CD4-positive, alpha-beta T cell (primary cell): Measurements from ENCODE around the gene RGS12. TPM values are rescaled to one million over a fixed set of nuclear protein-coding genes. Genes with fewer than 3 reads are reported as not detected.

Experiments
- ATAC-seq: fragments of 200-7000 bp; cut with Tn5 transposase; one replicate; pipeline ENCODE4 v1.10.0; 2022; ENCODE audit warnings: mild to moderate bottlenecking; ENCODE audit not compliant: poor library complexity
- CTCF ChIA-PET: fragments of 350-600 bp; sonication (Branson Sonifier 250); formaldehyde crosslinking; loops from one replicate; lab custom pipeline; 2021; ENCODE audit warnings: antibody characterized with exemption, inconsistent platforms; lab: Charles Lee
- POLR2A ChIA-PET: fragments of 350-600 bp; sonication (Branson Sonifier 250); formaldehyde crosslinking; loops from one replicate; lab custom pipeline; 2021; ENCODE audit warnings: antibody characterized with exemption, inconsistent platforms; lab: Charles Lee
- DNase-seq, 14 experiments: peaks; one replicate each; pipeline ENCODE4 v3.0.0-alpha.2; 2013 to 2020; ENCODE audit warnings: mixed read lengths in 2 of 14
- H3K27ac ChIP-seq, 2 donors: one replicate each; pipeline versions ENCODE4 v1.5.1 to v1.7.0; 2013; ENCODE audit warnings: low read length in 2 of 2, low read depth in 1 of 2, mild to moderate bottlenecking in 1 of 2
- H3K27me3 ChIP-seq, 2 experiments: 1 replicate in 1 of 2; 2 replicates in 1 of 2; pipeline versions ENCODE4 v1.6.1 to v1.7.0; 2013; ENCODE audit warnings: low read length in 2 of 2, control low read depth in 1 of 2, mild to moderate bottlenecking in 1 of 2, moderate library complexity in 1 of 2; ENCODE audit not compliant: insufficient read depth in 2 of 2, control insufficient read depth in 1 of 2
- H3K36me3 ChIP-seq: one replicate; pipeline ENCODE4 v1.6.1; 2013; ENCODE audit warnings: low read length, control low read depth; ENCODE audit not compliant: insufficient read depth
- H3K4me1 ChIP-seq: one replicate; pipeline ENCODE4 v1.6.1; 2013; ENCODE audit warnings: low read length, control low read depth; ENCODE audit not compliant: insufficient read depth
- H3K4me3 ChIP-seq: one replicate; pipeline ENCODE4 v1.5.1; 2013; ENCODE audit warnings: mild to moderate bottlenecking, low read length, moderate library complexity
- H3K9me3 ChIP-seq, 2 experiments: 1 replicate in 1 of 2; 2 replicates in 1 of 2; pipeline versions ENCODE4 v1.6.1 to v1.7.0; 2013; ENCODE audit warnings: low read length in 2 of 2, mild to moderate bottlenecking in 2 of 2, control low read depth in 1 of 2, moderate library complexity in 1 of 2; ENCODE audit not compliant: control insufficient read depth in 1 of 2, insufficient read depth in 1 of 2
- H3K27ac Mint-ChIP-seq: one replicate; pipeline ENCODE4 v1.8.0; 2020; ENCODE audit warnings: mixed read lengths
- H3K27me3 Mint-ChIP-seq: one replicate; pipeline ENCODE4 v1.8.0; 2021; ENCODE audit warnings: mixed read lengths
- H3K36me3 Mint-ChIP-seq: one replicate; pipeline ENCODE4 v1.8.0; 2021; ENCODE audit warnings: low read depth, mixed read lengths
- H3K4me1 Mint-ChIP-seq: one replicate; pipeline ENCODE4 v1.8.0; 2021; ENCODE audit warnings: low read depth, mixed read lengths
- H3K4me3 Mint-ChIP-seq: one replicate; pipeline ENCODE4 v1.8.0; 2020; ENCODE audit warnings: mild to moderate bottlenecking, mixed read lengths
- H3K9me3 Mint-ChIP-seq: one replicate; pipeline ENCODE4 v1.8.0; 2020; ENCODE audit warnings: mixed read lengths
- CTCF ChIP-seq: fragments of 200-600 bp; IDR thresholded peaks from one replicate; pipeline ENCODE4 v1.8.0; 2022; ENCODE audit warnings: antibody characterized with exemption, mild to moderate bottlenecking
- intact Hi-C, 2 experiments: fragments of 100-400 bp; cut with DNase I in 1 of 2; cut with micrococcal nuclease in 1 of 2; formaldehyde crosslinking; loops; one replicate each; pipeline versions ENCODE4 v1.15.1 to v1.9.0; 2023 to 2025; cut with DNase I, micrococcal nuclease
- total RNA-seq, 174 experiments: library from RNA in 2 of 174; stranded (reverse) in 2 of 174; gene quantifications; one replicate each; pipeline ENCODE4 v1.2.3 and lab custom pipeline; 2021 to 2026

Gene RGS12
- total RNA-seq, 2 experiments from 2014 or later: 14.1 to 16.9 TPM

- Histone ChIP-seq H3K36me3 (no peaks in the 10 kb centered on the region), H3K4me3 (no peak within 1 kb of the TSS), H3K27ac (no peak within 1 kb of the TSS), H3K4me1 (no peaks in the 10 kb centered on the region), H3K27me3 (no peaks in the 10 kb centered on the region), H3K9me3 (no peaks in the 10 kb centered on the region)
- DNase-seq (no peak), ATAC-seq (no peak)
- H3K36me3 Mint-ChIP-seq: no peaks in the 10 kb centered on the region
- H3K4me3 Mint-ChIP-seq: no peak within 1 kb of the TSS
- no peaks in the 10 kb centered on the region for H3K27me3 Mint-ChIP-seq
- no peaks in the 10 kb centered on the region for H3K4me1 Mint-ChIP-seq
- no peak for TF ChIP-seq CTCF
- no peak within 1 kb of the TSS for H3K27ac Mint-ChIP-seq
- H3K9me3 Mint-ChIP-seq: no peaks in the 10 kb centered on the region
- CTCF ChIA-PET: no interaction called here
- intact Hi-C loops: no loop called here
- POLR2A ChIA-PET: no interaction called here
These were observed 43.8 kb upstream of the RGS12 start, which contains the start of gene MSANTD1 for GRCh38 chr4:3248811-3249661. Gene MSANTD1, plus strand, starts transcription at chr4:3249159. Its CDS starts 64 bp downstream, at chr4:3249223.

DNA sequence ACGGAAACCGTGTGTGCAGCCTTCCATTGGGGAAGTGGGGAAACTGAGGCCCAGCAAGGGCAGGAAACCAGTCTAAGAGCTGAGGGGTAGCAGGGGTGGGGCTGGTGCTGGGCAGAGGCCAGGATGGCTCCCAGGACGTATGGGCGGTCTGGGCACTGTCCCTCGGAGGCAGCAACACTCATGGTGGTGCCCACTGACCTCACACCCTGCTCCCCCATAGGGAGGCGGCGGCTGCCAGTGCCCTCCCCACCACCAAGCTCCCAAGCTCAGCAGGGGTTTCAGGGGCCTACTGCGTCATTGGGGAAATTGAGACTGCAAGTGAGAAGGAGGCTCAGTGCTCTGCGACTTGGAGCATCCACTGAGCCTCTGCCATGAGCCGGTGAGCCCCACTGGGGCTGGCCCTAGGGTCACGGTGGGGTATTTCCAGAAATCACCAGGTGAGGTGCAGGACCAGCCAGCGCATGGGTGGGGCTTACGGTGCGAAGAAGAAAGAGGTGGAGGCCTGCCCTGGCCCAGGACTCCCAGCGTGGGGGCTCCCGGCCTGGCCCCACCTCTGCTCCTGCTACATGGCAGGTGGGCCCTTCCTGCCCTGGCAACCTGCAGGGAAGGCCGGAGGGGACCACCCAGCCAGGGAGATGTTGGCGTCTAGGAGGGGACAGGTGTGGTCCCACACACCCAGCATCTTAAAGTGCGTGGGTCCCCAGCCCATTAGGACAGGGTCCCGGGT is 42.9 kb upstream of the RGS12 start:
- intact Hi-C loops: no loop called here
- no peaks in the 10 kb centered on the region for H3K4me1 Mint-ChIP-seq

GRCh38 chr4:3250438-3250955 is 42.3 kb upstream of the RGS12 start:
- Histone ChIP-seq H3K4me1 (no peaks in the 10 kb centered on the region), H3K27me3 (no peaks in the 10 kb centered on the region), H3K27ac (no peak overlapping the region), H3K9me3 (no peaks in the 10 kb centered on the region), H3K4me3 (no peak overlapping the region), H3K36me3 (no peaks in the 10 kb centered on the region)
- Mint-ChIP-seq H3K4me1 (no peaks in the 10 kb centered on the region), H3K27me3 (no peaks in the 10 kb centered on the region), H3K27ac (no peak overlapping the region), H3K9me3 (no peaks in the 10 kb centered on the region), H3K4me3 (no peak overlapping the region), H3K36me3 (no peaks in the 10 kb centered on the region)
- DNase-seq (no peak), ATAC-seq (no peak)
- TF ChIP-seq CTCF: no peak
- intact Hi-C loops: no loop called here
- CTCF ChIA-PET: no interaction called here
- POLR2A ChIA-PET: no interaction called here

More for the DNA sequence above, 42.9 kb upstream of the RGS12 start:
- H3K27ac ChIP-seq: no peak overlapping the region
- no peak overlapping the region for H3K4me3 ChIP-seq
- Mint-ChIP-seq H3K27me3 (no peaks in the 10 kb centered on the region), H3K27ac (no peak overlapping the region), H3K9me3 (no peaks in the 10 kb centered on the region), H3K4me3 (no peak overlapping the region), H3K36me3 (no peaks in the 10 kb centered on the region)
- ChIA-PET POLR2A (no interaction called here), CTCF (no interaction called here)
- DNase-seq: no peak
- TF ChIP-seq CTCF: no peak
- no peak for ATAC-seq
- H3K27me3 ChIP-seq: no peaks in the 10 kb centered on the region
- H3K36me3 ChIP-seq: no peaks in the 10 kb centered on the region
- no peaks in the 10 kb centered on the region for H3K4me1 ChIP-seq
- no peaks in the 10 kb centered on the region for H3K9me3 ChIP-seq
